HG03139 (cell line): Measurements from ENCODE around the gene NPC1.
"Not testable (repeated sequence)": the region's sequence is repeated elsewhere in the genome, so short reads cannot be mapped to it uniquely, and the experiment has no call there.

ENCODE experiments used
- ATAC-seq: cut with Tn5 transposase; IDR thresholded peaks from one replicate; pipeline ENCODE4 v1.9.1; 2021; ENCODE audit not compliant: unreplicated experiment

The NPC1 gene

DNA sequence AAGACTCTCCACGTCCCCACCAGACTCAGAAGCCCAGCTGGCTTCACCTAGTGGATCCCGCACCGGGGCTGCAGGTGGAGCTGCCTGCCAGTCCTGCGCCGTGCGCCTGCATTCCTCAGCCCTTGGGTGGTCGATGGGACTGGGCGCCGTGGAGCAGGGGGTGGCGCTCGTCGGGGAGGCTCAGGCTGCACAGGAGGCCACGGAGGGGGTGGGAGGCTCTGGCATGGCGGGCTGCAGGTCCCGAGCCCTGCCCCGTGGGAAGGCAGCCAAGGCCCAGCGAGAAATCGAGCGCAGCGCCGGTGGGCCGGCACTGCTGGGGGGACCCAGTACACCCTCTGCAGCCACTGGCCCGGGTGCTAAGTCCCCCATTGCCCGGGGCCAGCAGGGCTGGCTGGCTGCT is 8.8 kb downstream of the NPC1 start:
- ATAC-seq = not testable (repeated sequence)

DNA sequence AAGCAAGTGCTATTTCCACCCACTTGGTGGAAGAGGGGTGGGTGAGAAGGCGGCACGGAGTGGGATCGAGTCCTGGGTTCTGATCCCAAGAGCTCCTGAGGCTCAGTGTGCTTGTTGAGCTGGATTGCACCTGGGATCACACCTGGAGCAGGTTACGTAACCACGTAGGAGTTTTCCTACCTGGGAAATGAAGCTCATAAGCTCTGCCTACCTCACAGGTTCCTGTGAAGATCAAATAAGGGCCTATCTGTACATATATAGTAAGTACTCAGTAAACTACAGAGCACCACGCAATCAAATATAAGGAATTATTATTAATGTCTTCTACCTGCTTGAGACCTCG is 11.0 kb downstream of the NPC1 start:
- no peak for ATAC-seq

DNA sequence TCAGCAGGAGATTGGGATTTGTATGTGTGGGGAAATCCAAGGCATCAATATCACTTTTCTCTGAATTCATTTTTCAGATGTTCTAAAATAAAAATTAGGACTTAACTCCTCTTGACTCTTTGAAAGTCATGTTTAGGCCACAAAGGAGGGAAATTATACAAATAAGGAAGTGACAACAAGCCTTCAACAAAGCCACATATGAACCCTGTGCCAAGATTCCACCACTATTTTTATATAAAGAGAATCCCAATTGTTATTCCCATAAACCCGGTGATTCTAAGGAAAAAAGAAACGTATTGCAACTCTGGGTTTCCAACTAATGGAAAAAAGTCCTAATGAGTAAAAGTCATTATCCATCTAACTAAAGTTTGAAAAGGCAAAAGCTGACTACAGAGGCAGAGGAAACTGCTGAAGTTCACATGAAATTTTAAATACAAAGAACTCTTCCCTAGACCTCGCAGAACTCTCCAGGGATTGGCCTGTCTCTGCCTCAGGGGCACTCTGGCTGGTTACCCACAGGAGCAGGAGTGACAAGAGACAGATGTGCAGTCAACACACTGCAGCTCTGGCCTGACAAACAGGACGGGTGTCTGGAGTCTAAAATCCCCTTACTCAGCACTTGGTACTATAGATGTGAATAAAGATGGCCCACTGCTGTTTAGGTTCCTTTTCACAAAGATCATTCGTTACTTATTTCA is 11.5 kb downstream of the NPC1 start:
- no peak for ATAC-seq

DNA sequence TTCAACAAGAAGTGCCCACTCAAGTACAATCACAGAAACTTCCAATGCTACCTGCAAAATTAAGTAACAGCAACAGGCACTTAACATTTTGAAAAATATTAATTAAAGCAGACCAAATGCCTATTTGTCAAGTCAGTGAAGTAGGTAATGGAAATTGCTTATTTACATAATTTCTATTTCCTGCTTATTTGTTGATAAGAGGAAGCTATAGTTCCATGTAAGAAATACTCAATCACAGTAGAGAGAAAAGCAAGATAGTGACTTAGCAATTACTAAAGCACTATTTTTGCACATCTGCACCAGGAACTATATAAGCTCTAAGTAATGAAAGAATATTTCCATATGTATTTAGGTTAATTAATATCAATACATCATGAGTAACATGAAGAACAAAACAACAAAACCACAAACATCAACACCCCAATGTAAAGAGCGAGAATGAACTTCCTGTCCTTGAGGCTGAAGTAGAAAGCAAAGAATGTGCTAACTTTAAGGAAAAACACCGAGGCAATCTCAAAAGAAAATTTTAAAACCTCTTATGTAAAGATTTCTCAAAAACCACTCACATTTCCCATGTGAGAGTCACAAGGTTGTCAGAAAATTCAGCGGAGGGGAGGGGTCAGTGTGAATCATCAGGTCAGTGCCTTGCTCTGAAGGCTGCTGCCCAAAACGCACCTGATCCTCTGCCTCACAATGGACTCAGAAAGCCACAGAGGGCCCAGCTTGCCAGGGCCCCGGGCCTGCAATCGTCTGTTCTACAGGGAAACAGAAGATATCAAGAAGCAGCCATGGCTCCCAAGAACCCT is 12.5 kb downstream of the NPC1 start:
- ATAC-seq = no peak

DNA sequence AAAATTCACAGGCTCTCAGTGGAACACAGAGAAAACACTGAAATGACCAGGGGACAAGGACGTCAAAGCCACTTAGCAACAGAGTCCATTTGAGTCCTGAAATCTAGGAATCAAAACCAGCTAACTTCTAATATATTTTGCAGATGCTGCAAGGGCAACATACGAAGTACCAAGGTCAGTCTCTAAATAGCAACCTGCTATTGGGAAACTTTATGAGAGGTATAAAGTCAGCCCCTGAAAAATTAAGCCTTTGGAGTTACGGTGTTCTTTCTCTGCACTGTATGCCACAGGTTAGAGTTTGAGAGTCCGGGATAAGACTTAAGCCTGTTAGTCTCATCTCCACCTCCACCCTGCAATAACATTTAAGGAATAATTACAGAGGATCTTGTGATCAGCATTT is 13.3 kb downstream of the NPC1 start:
- no peak for ATAC-seq

DNA sequence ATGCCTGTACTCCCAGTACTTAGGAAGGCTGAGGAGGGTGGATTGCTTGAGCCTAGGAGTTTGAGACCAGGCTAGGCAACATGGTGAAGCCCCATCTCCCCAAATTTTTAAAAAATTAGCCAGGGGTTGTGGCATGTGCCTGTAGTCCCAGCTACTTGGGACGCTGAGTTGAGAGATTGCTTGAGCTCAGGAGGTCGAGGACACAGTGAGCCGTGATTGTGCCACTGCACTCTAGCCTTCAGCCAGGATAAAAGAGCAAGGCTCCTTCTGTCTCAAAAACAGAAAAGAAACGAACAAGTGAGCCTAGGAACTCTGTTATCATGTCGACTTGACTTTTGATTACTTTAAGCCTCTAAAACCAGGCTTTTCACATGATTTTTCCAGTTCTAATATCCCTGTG is 13.7 kb downstream of the NPC1 start:
- ATAC-seq = no peak

DNA sequence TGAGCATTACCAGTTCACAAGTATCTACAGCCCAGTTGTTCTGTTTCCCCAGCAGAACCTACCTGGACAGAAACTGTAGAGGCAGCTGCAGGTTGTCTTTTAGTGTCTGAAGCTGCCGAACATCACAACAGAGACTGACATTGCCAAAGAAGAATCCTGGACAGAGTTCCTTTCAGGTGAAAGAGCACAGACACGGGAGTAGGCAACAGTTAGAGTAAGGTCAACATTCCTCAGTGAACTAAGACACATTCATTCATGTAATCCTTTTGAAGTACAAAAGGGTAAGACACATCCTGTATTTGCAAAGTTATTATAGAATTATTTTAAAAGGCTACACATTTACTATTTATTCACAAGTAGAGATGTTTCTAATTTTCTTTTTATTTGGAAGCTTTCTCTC is 14.3 kb downstream of the NPC1 start:
- ATAC-seq = no peak

DNA sequence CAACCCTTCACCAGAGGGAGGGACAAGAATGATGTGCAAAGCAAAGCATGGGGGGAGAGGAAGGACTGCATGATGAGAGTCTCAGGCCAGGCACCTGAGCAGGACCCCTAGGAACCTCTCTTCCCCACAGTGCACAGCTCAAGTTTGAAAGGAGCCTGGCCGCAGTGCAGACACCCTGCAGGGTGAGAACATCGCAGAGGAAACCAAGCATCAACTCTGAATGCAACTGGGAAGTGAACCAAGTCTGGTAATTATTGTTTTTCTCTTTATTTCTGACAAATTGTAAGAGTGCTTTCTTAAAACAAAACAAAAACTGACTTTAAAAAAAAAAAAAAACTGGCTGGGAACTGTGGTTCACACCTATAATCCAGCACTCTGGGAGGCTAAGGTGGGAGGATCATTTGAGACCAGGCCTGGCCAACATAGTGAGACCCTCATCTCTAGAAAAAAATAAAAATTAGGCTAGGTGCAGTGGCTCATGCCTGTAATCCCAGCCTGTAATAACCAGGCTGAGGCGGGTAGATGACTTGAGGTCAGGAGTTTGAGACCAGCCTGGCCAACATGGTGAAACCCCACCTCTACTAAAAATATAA is 15.3 kb downstream of the NPC1 start:
- ATAC-seq = no peak

DNA sequence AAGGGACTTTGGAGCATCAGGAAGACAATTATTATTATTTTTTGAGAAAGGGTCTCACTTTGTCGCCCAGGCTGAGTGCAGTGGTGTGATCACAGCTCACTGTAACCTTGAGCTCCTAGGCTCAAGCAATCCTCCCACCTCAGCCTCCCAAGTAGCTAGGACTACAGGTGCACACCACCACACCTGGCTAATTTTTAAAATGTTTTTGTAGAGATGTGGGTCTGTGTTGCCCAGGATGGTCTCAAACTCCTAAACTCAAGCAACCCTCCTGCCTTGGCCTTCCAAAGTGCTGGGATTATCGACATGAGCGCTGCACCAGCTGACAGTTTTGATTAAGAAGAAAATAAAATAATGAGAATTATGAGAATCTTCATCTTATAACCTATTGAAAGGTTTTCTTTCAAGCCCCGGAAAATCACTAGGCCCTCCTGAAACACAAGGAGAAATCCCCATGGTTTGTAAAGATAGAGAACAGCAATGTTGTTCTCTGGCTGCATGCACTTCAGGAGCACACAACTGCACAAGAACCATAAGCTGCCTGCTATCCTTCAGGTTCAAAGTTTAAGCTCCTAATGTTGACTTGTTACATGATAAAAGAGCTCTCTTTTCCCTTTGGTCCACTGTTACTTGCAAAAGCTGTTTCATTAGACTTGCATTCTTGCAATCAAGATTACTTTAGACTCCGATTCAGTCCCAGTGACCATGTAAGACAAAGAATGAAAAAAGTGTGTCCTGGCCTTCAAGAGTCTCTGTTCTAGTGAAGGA is 16.8 kb downstream of the NPC1 start:
- no peak for ATAC-seq

DNA sequence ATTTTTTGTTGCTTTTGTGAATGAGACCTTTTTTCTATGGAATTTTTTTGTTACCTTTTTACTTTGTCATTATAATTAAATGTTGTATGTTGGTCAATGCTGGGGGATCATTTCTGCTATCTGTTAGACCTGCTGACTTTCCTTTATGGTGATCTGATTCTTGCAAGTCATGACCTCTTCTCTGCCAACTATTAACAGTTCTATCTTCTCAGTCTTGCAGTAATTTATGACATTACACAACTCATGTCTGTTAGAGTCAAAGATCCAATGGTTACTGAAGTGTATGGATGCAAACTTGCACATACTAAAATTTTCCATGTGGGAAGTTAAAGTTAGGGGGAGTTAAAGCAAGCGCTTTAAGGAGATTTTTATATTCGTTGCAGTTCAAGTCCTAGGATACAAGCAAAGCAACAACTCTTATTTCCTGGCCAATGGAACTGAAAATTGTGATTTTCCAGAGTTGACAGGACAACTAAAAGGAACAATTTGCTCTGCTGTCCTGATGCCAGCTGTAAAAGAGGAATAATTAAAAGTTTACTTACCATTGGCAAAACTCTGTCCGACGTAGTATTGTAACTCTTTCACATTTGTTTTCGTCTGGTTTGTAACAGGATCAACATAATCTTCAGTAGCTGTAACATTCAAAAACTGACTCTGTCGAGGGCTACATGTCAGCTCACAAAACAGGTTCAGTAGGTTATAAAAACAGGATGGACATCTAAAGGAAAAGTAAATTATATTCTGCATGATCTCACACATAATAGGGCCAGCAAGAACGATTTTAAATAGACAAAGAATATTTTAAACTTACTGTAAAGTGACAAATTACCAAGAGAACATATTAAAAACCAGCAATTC is 17.8 kb downstream of the NPC1 start:
- no peak for ATAC-seq

DNA sequence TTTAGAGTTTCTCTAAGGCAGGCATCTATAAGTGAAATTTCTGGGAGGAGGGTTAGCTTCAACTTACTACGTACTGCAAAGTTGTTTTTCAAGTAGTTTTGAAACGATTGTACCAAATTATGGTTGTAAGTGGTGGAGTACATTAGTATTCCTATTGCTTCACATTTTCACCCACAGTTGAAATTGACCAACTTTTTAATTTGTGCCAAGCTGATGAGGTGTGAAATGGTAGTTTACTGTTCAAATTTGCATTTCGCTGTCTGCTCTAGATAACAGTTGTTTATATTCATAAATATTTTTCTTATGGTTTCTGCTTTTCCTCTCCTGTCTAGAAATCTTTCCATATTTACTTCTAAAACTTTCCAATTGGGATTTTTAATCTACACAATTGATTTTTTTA is 18.6 kb downstream of the NPC1 start:
- ATAC-seq = no peak

DNA sequence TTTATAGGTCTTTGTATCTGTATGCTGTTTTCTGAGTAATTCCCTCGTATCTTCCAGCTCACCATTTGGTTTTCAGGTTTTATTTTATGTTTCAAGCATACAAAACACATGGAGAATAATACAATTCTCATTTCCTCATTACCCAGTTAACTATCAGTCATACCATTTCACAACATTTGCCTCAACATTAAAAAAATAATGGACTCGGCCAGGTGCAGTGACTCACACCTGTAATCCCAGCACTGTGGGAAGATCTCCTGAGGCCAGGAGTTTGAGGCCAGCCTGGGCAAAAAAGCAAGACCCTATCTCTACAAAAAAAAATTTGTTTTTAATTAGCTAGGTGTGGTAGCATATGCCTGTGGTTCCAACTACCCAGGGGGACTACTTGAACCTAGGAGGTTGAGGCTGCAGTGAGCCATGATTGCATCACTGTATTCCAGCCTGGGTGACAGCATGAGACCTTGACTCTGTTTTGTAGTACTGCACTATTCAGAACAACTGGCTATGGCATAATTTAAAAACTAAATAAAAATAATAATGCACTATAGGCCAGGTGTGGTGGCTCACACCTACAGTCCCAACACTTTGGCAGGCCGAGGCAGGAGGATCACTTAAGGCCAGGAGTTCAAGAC is 20.3 kb downstream of the NPC1 start:
- no peak for ATAC-seq

DNA sequence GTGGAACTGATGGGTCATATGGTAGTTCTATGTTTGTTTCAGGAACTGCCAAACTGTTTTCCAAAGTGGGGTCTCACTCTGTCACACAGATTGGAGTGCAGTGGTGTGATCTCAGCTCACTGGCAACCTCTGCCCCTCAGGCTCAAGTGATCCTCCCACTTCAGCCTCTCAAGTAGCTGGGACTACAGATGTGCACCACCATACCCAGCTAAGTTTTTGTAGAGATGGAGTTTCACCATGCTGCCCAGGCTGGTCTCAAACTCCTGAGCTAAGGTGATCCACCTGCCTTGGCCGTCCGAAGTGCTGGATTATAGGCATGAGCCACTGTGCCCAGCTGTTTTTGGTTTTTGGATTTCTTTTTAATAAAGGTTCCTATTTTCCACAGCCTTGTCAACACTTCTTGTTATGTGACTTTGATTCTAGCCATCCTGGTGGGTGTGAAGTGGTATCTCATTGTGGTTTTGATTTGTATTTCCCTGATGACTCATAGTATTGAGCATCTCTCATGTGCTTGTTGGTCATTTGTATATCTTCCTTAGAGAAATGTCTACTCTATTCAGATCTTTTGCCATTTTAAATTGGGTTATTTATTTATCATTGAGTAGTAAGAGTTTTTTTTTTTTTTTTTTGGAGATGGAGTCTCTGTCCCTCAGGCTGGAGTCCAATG is 22.8 kb downstream of the NPC1 start:
- ATAC-seq = no peak

DNA sequence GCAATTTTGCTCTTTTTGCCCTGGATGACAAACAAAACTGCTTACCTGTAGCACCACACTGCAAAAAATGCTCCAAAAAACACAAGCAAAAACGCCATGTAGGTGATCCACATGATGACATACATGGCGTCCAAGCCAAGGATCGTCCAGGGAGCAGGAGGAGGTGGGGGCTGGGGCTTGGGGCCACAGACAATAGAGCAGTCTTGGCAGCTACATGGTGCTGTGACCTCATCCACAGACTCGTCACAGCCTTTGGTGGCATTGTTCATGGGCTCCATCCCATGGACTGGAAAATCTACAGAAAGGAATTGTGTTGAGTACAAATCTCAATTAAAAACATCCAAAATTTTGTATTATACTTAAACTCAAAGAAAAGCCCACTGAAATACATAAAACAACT is 26.1 kb downstream of the NPC1 start:
- ATAC-seq = no peak

DNA sequence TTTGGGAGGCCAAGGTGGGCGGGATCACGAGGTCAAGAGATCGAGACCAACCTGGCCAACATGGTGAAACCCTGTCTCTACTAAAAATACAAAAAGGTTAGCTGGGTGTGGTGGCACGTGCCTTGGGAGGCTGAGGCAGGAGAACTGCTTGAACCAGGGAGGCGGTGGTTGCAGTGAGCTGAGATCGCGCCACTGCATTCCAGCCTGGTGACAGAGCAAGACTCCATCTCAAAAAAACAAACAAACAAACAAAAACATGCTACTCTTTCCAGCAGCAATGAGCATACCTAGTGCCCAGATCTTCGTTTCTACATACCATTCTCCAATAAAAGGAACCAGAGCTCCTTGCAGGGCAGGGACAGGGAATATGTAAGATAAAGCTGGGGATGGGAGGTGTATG is 28.8 kb downstream of the NPC1 start:
- ATAC-seq = not testable (repeated sequence)

DNA sequence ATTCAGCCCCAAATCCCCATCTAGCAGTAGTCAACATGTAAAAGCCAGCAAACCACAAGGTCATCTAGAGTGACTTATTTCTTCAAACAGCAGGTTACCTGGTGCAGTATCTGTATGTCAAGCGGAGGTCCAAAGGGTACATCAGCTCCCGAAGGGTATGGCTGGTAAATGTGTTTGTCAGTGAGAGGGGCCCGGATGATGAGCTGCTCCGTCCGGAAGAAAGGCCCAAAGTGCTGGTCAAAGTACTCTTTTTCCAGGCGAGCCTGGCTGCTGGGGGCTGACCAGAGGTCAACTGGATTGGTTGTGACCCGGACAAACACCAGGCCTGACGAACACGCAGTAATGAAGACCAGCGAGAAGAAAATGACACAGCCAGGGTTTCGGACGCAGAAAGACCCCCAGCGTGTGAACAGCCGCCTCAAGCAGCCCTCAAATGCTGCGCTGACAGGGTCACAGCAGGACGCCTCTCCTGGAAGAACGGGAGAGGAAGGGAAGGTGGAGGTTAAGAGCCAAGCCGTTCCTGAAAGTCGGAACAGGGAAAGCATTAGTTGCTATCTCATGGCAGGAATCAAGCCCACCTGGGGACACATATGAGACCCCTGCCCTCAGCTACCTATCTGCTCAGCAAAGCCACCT is 30.0 kb downstream of the NPC1 start:
- no peak for ATAC-seq

DNA sequence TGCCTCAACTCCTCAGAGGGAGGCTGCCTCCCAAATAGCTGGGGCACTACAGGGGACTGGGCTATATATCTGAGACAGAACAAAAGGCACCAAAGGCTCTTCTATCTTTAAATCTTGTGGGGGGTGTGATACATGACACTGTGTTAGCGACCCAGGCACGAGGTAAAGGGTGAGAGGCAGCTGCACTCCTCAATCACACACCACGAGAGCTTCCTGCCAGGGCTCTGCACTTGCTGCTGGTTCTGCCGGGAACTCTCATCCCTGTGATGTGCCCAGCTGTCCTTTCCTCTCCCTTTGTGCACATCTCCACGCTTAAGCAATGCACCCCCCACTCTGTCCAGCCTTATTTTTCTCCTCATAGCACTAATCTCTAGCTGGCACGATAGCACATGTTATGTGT is 32.4 kb downstream of the NPC1 start:
- no peak for ATAC-seq

DNA sequence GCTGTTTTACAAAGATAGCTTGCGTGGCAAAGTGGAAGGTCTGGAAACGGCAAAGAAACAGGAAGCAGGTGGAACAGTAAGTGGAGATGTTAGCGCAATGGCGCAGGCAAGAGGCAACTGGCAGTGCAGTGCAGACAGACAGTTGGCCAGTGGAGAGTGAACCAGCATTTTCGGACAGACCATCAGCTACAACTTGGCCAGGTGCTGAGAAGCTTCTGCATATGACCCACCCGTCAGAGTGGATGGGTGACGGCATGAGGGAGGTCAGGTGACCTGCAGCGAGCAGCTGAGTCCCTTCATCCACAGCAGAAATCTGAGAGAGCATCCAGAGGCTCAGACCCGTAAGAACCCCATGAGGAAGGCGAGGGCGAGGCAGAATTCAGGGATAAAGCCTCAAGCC is 33.8 kb downstream of the NPC1 start:
- no peak for ATAC-seq

DNA sequence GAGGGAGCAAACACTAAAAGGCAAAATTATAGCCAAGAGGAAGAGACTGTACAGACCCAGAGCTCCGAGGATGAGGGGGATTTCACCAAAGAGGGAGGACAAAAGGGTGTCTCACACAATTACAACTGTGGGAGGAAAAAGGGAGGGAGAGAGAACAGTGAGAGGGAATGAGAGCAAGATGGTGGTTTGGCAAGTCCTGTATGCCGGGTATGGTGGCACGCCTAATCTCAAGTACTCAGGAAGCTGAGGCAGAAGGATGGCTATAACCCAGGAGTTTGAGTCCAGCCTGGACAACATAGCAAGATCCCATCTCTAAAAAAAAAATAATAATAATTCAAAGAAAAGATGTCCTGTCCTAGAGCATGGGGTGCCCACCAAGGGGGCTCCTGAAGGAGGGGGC is 34.3 kb downstream of the NPC1 start:
- ATAC-seq = no peak
